Mucosa of descending colon (tissue), 3 donors: ENCODE measurements around the gene CCT3. TPM values are rescaled to one million over a fixed set of nuclear protein-coding genes. Genes with fewer than 3 reads are reported as not detected.

ENCODE experiments used
- ATAC-seq: fragments of 200-7000 bp; cut with Tn5 transposase; one replicate; pipeline ENCODE4 v1.9.1; 2020; ENCODE audit warnings: mild to moderate bottlenecking, moderate library complexity
- DNase-seq, 3 donors: peaks; one replicate each; pipeline ENCODE4 v3.0.0-alpha.2; 2020
- H3K36me3 ChIP-seq: fragments of 200-600 bp; one replicate; pipeline ENCODE4 v1.8.0; 2021; ENCODE audit warnings: low read depth, mild to moderate bottlenecking
- H3K4me1 ChIP-seq: fragments of 200-600 bp; one replicate; pipeline ENCODE4 v1.8.0; 2021; ENCODE audit warnings: low read depth, mild to moderate bottlenecking
- H3K4me3 ChIP-seq: fragments of 200-600 bp; one replicate; pipeline ENCODE4 v1.8.0; 2021; ENCODE audit warnings: mild to moderate bottlenecking
- H3K9me3 ChIP-seq: fragments of 200-600 bp; one replicate; pipeline ENCODE4 v1.8.0; 2021; ENCODE audit warnings: mild to moderate bottlenecking
- CTCF ChIP-seq: fragments of 200-600 bp; IDR thresholded peaks from one replicate; pipeline ENCODE4 v1.8.0; 2022; ENCODE audit warnings: antibody characterized with exemption, mild to moderate bottlenecking
- intact Hi-C, 2 donors: fragments of 100-400 bp; cut with DNase I in 1 of 2; cut with micrococcal nuclease in 1 of 2; formaldehyde crosslinking; loops; one replicate each; pipeline versions ENCODE4 v1.11.0 to v1.11.1; 2022; cut with DNase I, micrococcal nuclease
- total RNA-seq, 3 donors: library from RNA; stranded (reverse); fragmentation: NEBNext Ultra II Directional in 2 of 3; extraction: Animal tissue kit (Norgen Biotek cat#: 25700) in 2 of 3; gene quantifications; one replicate each; pipeline versions ENCODE4 v1.2.1 to v1.2.4, GENCODE V29; 2021 to 2023
- donor health status: DM: no; HTN: no; CAD: no; lungs with moderate emphysema.
- donor health status: DM: no; HTN: no; CAD: no.
- donor health status: DM: no; HTN: yes; CAD: no.

Gene CCT3
- total RNA-seq, 3 donors from 2014 or later = 117 to 157 (median 133) TPM

- Histone ChIP-seq H3K4me1 (no peaks in the 10 kb centered on the region), H3K4me3 (peak within 1 kb of the TSS; percentile 26), H3K36me3 (no peaks in the 10 kb centered on the region), H3K9me3 (no peaks in the 10 kb centered on the region)
- peak; percentile 77 for ATAC-seq
- DNase-seq = peak; percentile 71 to 89 (median 77)
- intact Hi-C loops = no loop called here
- TF ChIP-seq CTCF = no peak
These were observed 42.6 kb downstream of the CCT3 start, which contains the start of gene GLMP for GRCh38 chr1:156295391-156295947. TSS of gene GLMP (minus strand) at chr1:156295679. CDS start at chr1:156295645, 34 bp downstream.

- no peak for TF ChIP-seq CTCF
- ATAC-seq (no peak), DNase-seq (no peak)
- H3K4me1 ChIP-seq = no peaks in the 10 kb centered on the region
- intact Hi-C loops = no loop called here
- H3K4me3 ChIP-seq = no peak overlapping the region
- no peaks in the 10 kb centered on the region for H3K9me3 ChIP-seq
- H3K36me3 ChIP-seq = no peaks in the 10 kb centered on the region
These were observed 44.2 kb downstream of the CCT3 start for GRCh38 chr1:156293895-156294294.

GRCh38 chr1:156293098-156293434 is 45.0 kb downstream of the CCT3 start:
- ATAC-seq (no peak), DNase-seq (no peak)
- no peak for TF ChIP-seq CTCF
- Histone ChIP-seq H3K9me3 (no peaks in the 10 kb centered on the region), H3K36me3 (no peaks in the 10 kb centered on the region), H3K4me3 (no peak overlapping the region), H3K4me1 (no peaks in the 10 kb centered on the region)
- intact Hi-C loops = no loop called here

GRCh38 chr1:156291226-156292061 is 46.6 kb downstream of the CCT3 start:
- H3K4me1 ChIP-seq = no peaks in the 10 kb centered on the region
- no peaks in the 10 kb centered on the region for H3K9me3 ChIP-seq
- TF ChIP-seq CTCF = no peak
- peak overlapping the region; percentile 6 for H3K4me3 ChIP-seq
- H3K36me3 ChIP-seq = no peaks in the 10 kb centered on the region
- intact Hi-C loops = no loop called here
- ATAC-seq = peak; percentile 95
- peak; percentile 92 to 93 (median 92) for DNase-seq

- no peak for TF ChIP-seq CTCF
- ATAC-seq (no peak), DNase-seq (no peak)
- no peaks in the 10 kb centered on the region for H3K4me1 ChIP-seq
- H3K36me3 ChIP-seq = no peaks in the 10 kb centered on the region
- intact Hi-C loops = no loop called here
- H3K4me3 ChIP-seq = no peak overlapping the region
- H3K9me3 ChIP-seq = no peaks in the 10 kb centered on the region
These were observed 48.2 kb downstream of the CCT3 start for GRCh38 chr1:156289857-156290256.
